ENCODE measurements around the gene ZBTB6.

ZBTB6 gene

GRCh38 chr9:122954253-122954691 lies 41.1 kb upstream of the ZBTB6 start:
- no peaks in the 10 kb centered on the region for H3K9me3 ChIP-seq (ENCODE audit: insufficient read depth, low read depth, low read length)
- H3K9me2 ChIP-seq (replicated peaks; ENCODE audit: low read depth, low read length): no peaks in the 10 kb centered on the region
- H2AFZ ChIP-seq (ENCODE audit: low read length): no peak overlapping the region
- no peak for TF ChIP-seq EZH2phosphoT487 (IDR thresholded peaks at IDR 0.05; ENCODE audit: borderline replicate concordance)
- TF ChIP-seq CTCF (conservative IDR thresholded peaks at IDR 0.05; ENCODE audit: low read length): no peak
- no peak overlapping the region for H3K4me3 ChIP-seq (ENCODE audit: low read length, poor library complexity, severe bottlenecking)
- H4K20me1 ChIP-seq (ENCODE audit: insufficient read depth, low read length, poor library complexity, severe bottlenecking): peaks cover 4% of the 10 kb centered on the region
- peaks cover 49% of the 10 kb centered on the region for H3K79me2 ChIP-seq (ENCODE audit: insufficient read depth, low read length)
- no peaks in the 10 kb centered on the region for H3K4me1 ChIP-seq (ENCODE audit: insufficient read depth, low read length, poor library complexity, severe bottlenecking)
- H3K27me3 ChIP-seq (ENCODE audit: insufficient read depth, low read length, poor library complexity, severe bottlenecking): no peaks in the 10 kb centered on the region
- H3K9ac ChIP-seq (ENCODE audit: low read depth, low read length, poor library complexity, severe bottlenecking): no peak overlapping the region
- H3K4me2 ChIP-seq (ENCODE audit: low read depth, low read length, poor library complexity, severe bottlenecking): no peak overlapping the region
- H3K36me3 ChIP-seq (ENCODE audit: insufficient read depth, low read length): no peaks in the 10 kb centered on the region
- no peaks in the 10 kb centered on the region for H3F3A ChIP-seq (ENCODE audit: low read depth)

GRCh38 chr9:122951056-122951455 lies 37.9 kb upstream of the ZBTB6 start:
- peaks cover 11% of the 10 kb centered on the region for H4K20me1 ChIP-seq (ENCODE audit: insufficient read depth, low read length, poor library complexity, severe bottlenecking)
- TF ChIP-seq EZH2phosphoT487 (IDR thresholded peaks at IDR 0.05; ENCODE audit: borderline replicate concordance) (no peak), CTCF (conservative IDR thresholded peaks at IDR 0.05; ENCODE audit: low read length) (no peak)
- H3K4me2 ChIP-seq (ENCODE audit: low read depth, low read length, poor library complexity, severe bottlenecking): no peak overlapping the region
- H3K27me3 ChIP-seq (ENCODE audit: insufficient read depth, low read length, poor library complexity, severe bottlenecking): no peaks in the 10 kb centered on the region
- H3K9me3 ChIP-seq (ENCODE audit: insufficient read depth, low read depth, low read length): no peaks in the 10 kb centered on the region
- H3K4me3 ChIP-seq (ENCODE audit: low read length, poor library complexity, severe bottlenecking): no peak overlapping the region
- H3K36me3 ChIP-seq (ENCODE audit: insufficient read depth, low read length): no peaks in the 10 kb centered on the region
- no peaks in the 10 kb centered on the region for H3F3A ChIP-seq (ENCODE audit: low read depth)
- peaks cover 77% of the 10 kb centered on the region for H3K79me2 ChIP-seq (ENCODE audit: insufficient read depth, low read length)
- H3K9ac ChIP-seq (ENCODE audit: low read depth, low read length, poor library complexity, severe bottlenecking): no peak overlapping the region
- H3K4me1 ChIP-seq (ENCODE audit: insufficient read depth, low read length, poor library complexity, severe bottlenecking): peaks cover 22% of the 10 kb centered on the region
- no peak overlapping the region for H2AFZ ChIP-seq (ENCODE audit: low read length)
- H3K9me2 ChIP-seq (replicated peaks; ENCODE audit: low read depth, low read length): no peaks in the 10 kb centered on the region

- peaks cover 77% of the 10 kb centered on the region for H3K79me2 ChIP-seq (ENCODE audit: insufficient read depth, low read length)
- peaks cover 29% of the 10 kb centered on the region for H3K4me1 ChIP-seq (ENCODE audit: insufficient read depth, low read length, poor library complexity, severe bottlenecking)
- H4K20me1 ChIP-seq (ENCODE audit: insufficient read depth, low read length, poor library complexity, severe bottlenecking): peaks cover 16% of the 10 kb centered on the region
- no peaks in the 10 kb centered on the region for H3K36me3 ChIP-seq (ENCODE audit: insufficient read depth, low read length)
- H3K4me2 ChIP-seq (ENCODE audit: low read depth, low read length, poor library complexity, severe bottlenecking): no peak overlapping the region
- H3K4me3 ChIP-seq (ENCODE audit: low read length, poor library complexity, severe bottlenecking): no peak overlapping the region
- H3K27me3 ChIP-seq (ENCODE audit: insufficient read depth, low read length, poor library complexity, severe bottlenecking): no peaks in the 10 kb centered on the region
- H3K9me2 ChIP-seq (replicated peaks; ENCODE audit: low read depth, low read length): no peaks in the 10 kb centered on the region
- no peaks in the 10 kb centered on the region for H3F3A ChIP-seq (ENCODE audit: low read depth)
- H2AFZ ChIP-seq (ENCODE audit: low read length): no peak overlapping the region
- TF ChIP-seq CTCF (conservative IDR thresholded peaks at IDR 0.05; ENCODE audit: low read length): no peak
- TF ChIP-seq EZH2phosphoT487 (IDR thresholded peaks at IDR 0.05; ENCODE audit: borderline replicate concordance): no peak
- no peaks in the 10 kb centered on the region for H3K9me3 ChIP-seq (ENCODE audit: insufficient read depth, low read depth, low read length)
- no peak overlapping the region for H3K9ac ChIP-seq (ENCODE audit: low read depth, low read length, poor library complexity, severe bottlenecking)
Measured at GRCh38 chr9:122950263-122950662, 37.1 kb upstream of the ZBTB6 start.
